NCI-H2107 treated with DMSO at 0.1 percent for 48 hours (cell line): Measurements from ENCODE around the gene TLE2.
"Not testable (repeated sequence)": the region's sequence is repeated elsewhere in the genome, so short reads cannot be mapped to it uniquely, and the experiment has no call there.

ENCODE experiments used
- DNase-seq: peaks from one replicate; lab custom pipeline; 2025; ENCODE audit not compliant: unreplicated experiment; lab: John Stamatoyannopoulos, UW

The TLE2 gene

GRCh38 chr19:3056417-3057088 lies 27.5 kb upstream of the TLE2 start:
- no peak for DNase-seq

GRCh38 chr19:3055741-3056416 lies 26.8 kb upstream of the TLE2 start:
- peak; percentile 83 for DNase-seq

- DNase-seq = no peak
These were observed 26.1 kb upstream of the TLE2 start for GRCh38 chr19:3054972-3055740.

GRCh38 chr19:3054265-3054971 lies 25.3 kb upstream of the TLE2 start:
- DNase-seq = no peak

GRCh38 chr19:3053780-3054179 lies 24.7 kb upstream of the TLE2 start:
- no peak for DNase-seq

GRCh38 chr19:3053218-3053621 lies 24.1 kb upstream of the TLE2 start:
- DNase-seq = no peak

- DNase-seq = not testable (repeated sequence)
These were observed 20.9 kb upstream of the TLE2 start for GRCh38 chr19:3050016-3050415.

- DNase-seq = no peak
These were observed 20.0 kb upstream of the TLE2 start for GRCh38 chr19:3049089-3049488.

- DNase-seq = no peak
These were observed 19.1 kb upstream of the TLE2 start for GRCh38 chr19:3048190-3048533.

- DNase-seq = peak; percentile 81
These were observed 18.6 kb upstream of the TLE2 start for GRCh38 chr19:3047496-3048189.

GRCh38 chr19:3046698-3047495 lies 17.8 kb upstream of the TLE2 start:
- peak; percentile 33 for DNase-seq

- DNase-seq = peak; percentile 15
These were observed 17.0 kb upstream of the TLE2 start for GRCh38 chr19:3045885-3046697.

GRCh38 chr19:3045191-3045590 lies 16.1 kb upstream of the TLE2 start:
- DNase-seq = no peak

GRCh38 chr19:3042621-3043267 lies 13.7 kb upstream of the TLE2 start:
- DNase-seq = peak; percentile 26

GRCh38 chr19:3041761-3042620 lies 12.9 kb upstream of the TLE2 start:
- DNase-seq = no peak

GRCh38 chr19:3041327-3041726 lies 12.2 kb upstream of the TLE2 start:
- no peak for DNase-seq

- no peak for DNase-seq
These were observed 10.6 kb upstream of the TLE2 start for GRCh38 chr19:3039641-3040077.

GRCh38 chr19:3039125-3039524 lies 10.0 kb upstream of the TLE2 start:
- DNase-seq = no peak
